Stimulated activated CD4-positive, alpha-beta T cell treated with anti-CD3 and anti-CD28 coated beads, Interleukin-15, amount 100 ng/mL, for 24 hours (primary cell): Measurements from ENCODE around the gene METTL9.
"Not testable (repeated sequence)": the region's sequence is repeated elsewhere in the genome, so short reads cannot be mapped to it uniquely, and the experiment has no call there.

Experiments used
- DNase-seq: peaks from one replicate; pipeline ENCODE4 v3.0.0-alpha.2; 2020

METTL9 gene

DNA sequence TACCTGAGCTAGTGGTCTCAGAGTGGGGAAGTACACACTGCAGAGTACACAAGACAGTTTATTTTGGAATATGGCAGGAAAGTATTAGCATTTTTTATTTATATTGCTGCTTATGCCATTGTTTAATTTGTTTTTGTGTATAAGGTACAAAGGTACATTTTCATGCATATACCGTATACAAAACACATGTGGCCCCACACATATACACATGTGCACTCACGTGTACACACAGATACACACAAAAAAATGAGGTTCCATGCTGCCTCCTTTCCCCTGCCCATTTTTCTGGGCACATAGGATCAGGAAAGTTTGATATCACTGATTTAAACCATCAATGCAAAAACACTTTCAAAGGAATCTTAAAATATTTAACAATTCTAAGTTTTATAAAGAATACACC, 40.1 kb downstream of the METTL9 start:
- no peak for DNase-seq

DNA sequence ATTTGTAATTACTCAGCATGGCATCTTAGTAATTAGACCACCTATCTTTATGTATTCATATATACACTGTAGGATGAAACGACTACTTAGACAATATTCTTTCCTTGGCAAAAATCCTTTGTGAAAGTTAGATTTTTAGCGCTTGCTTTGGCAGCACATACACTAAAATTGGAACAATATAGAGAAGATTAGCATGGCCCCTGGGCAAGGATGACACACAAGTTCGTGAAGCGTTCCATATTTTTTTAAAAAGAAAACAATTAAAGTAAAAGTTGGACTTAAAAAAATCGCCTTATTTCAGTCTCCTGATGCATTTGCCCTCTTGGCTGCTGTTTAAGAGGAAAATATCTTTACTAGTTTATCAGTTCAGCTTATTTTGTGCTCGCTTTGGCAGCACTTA, 42.5 kb downstream of the METTL9 start:
- no peak for DNase-seq

DNA sequence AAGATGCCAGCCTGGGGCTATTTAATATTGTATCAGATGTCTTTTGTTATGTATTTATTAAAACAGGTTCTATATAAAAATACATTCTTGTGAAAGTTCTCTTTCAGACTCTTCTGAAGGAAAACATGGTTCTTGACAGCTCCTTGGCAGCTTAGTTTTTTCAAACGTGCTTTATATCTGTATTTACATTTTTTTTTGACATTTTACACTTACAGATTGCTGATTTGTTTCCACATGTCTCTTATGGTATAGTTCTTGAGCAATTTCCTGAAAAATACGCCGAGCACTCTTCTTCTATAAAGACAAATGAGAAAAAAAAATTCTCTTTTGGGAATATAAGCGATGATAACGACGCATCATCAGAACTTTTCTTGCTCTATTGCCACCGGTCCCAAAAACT, 43.5 kb downstream of the METTL9 start:
- no peak for DNase-seq

DNA sequence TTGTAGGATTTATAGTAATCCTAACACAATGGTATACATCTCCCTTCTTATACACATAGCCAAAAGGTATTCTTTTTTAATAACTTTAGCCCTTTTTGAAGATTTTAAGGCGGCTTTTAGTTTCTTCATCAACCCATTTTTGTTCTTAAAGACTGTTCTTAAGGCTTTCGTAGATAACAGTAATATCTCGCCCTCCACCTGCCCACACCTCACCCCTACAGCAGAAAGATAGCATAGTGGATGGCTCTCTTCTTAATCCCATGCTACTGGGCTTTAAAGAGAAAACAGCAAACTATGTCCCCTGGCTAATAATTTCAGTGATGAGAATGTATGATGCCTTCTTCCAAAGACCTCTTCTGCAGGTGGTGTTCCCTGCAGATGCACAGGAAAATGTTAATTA, 44.4 kb downstream of the METTL9 start:
- DNase-seq = no peak

DNA sequence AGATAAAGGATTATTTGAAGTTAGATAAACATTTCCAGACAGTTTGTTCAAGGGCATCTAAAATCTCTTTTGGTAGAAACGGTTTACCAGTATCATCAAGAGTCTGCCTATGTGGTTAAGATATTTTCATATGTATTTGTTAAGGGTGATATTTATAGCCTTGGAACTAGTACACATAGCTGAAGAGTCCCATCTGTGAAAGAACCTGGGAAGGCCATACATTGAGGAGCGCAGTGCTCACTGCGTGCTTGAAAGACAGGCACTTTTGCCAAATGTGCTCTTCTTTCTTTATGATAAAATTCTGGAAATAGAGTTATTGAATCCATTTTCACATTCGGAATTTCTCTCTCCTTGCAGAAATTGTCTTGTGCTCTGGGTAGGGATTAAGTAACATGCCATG, 45.3 kb downstream of the METTL9 start:
- DNase-seq = no peak

DNA sequence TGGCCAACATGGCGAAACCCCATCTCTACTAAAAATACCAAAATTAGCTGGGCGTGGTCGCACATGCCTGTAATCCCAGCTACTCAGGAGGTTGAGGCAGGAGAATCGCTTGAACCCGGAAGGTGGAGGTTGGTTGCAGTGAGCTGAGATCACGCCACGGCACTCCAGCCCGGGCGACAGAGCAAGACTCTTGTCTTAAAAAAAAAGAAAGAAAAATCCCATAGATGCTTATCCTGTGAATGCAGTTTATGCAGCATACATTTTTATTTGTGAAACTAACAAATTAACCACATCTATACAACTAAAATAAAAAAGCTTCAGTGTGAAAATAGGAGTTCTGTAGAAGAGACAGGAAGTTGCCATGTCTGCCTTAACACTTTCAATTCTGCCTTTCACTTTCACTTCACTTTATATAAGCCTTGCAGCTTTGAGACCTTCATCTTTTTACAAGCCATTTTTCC, 45.9 kb downstream of the METTL9 start:
- DNase-seq = peak; percentile 49

DNA sequence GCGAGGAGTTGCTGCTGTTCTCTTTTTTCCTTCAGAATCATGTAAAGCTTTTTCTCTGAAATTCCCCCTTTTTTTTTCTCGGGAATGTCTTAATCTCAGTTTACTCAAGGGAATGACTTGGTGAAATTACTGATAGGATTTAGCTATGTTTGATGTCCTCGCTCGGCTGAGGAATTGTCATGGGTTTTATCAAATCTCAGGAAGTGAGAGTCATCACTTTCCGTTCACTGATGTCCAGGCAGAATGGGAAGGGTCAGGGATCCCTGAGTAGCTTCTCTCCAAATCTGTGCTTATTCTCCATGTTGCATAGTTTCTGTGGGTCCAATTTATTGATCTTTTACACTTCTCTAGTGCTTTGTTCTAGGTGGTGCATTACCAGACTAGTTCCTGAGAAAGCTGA, 46.7 kb downstream of the METTL9 start:
- DNase-seq = no peak

DNA sequence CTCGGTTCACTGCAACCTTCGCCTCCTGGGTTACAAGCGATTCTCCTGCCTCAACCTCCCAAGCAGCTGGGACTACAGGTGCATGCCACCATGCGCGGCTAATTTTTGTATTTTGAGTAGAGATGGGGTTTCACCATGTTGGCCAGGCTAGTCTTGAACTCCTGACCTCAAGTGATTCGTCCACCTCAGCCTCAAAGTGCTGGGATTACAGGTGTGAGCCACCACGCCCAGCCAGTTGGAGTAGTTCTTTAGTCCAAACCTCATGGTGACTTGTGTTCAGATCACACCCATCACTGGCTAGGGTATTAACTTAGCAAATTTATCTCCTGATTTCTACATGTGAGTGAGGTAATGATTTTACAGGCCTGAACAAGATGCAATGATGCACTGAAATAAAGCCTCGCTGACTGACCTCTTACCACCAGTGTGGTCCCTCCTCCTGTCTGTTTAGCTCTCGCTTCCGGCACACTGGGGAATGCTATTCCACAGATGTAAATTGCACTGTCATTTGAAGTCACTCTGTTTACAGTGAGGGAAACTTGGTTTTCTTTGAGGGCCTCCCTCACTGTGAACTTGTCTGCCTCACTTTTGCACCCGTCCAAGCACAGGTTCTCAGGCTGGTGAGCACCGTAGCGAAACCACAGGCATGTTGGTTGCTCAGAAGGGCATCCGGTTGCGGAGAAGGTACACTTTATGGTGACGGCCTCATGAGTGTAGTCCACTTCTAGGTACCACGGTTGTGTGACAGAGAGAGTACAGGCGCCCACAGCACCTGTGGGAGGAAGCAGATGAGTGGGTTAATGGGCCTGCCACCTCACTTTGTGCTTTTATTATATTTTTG, 47.6 kb downstream of the METTL9 start:
- peak; percentile 83 for DNase-seq

DNA sequence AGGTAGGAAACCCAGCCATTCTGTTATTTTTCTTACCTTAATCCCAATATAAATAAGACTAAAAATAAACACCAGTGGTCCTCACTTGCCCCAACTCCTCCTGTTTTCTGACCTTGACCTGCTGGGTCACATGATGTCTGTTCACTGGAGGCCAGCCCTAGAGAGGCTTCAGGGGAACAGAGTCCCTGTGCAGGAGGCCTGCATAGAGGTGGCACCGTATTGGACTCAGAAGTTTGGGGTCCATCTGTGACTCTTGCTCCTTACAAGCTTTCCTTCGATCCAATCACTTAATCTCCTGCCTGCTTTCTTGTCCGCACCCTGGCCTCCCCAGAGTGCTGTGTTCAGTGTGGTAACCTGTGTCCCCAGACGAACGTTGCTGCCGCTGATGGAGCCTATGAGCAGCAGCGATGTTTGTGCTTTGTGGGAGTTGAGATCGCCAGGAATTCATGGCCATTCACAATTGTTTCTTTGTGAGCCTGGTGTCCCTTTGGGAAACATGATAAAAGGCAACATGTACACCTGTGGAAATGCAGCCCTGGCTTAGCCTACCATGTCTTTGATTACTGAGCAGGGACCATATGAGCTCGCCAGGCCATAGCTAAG, 48.3 kb downstream of the METTL9 start:
- no peak for DNase-seq

DNA sequence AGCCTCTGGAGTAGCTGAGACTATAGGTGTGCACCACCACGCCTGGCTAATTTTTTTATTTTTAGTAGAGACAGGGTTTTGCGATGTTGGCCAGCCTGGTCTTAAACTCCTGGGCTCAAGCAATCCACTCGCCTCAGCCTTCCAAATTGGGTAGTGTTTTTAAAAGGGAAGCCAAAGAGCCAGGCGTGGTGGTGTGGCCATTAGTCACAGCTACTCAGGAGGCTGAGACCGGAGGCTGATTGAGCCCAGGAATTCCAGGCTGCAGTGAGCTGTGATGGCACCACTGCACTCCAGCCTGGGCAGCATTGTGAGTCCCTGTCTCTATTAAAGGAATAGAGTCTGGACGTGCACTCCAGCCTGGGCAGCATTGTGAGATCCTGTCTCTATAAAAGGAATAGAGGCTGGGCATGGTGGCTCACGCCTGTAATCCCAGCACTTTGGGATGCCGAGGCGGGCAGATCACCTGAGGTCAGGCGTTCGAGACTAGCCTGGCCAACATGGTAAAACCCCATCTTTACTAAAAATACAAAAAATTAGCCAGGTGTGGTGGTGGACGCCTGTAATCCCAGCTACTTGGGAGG, 50.5 kb downstream of the METTL9 start:
- DNase-seq = not testable (repeated sequence)

DNA sequence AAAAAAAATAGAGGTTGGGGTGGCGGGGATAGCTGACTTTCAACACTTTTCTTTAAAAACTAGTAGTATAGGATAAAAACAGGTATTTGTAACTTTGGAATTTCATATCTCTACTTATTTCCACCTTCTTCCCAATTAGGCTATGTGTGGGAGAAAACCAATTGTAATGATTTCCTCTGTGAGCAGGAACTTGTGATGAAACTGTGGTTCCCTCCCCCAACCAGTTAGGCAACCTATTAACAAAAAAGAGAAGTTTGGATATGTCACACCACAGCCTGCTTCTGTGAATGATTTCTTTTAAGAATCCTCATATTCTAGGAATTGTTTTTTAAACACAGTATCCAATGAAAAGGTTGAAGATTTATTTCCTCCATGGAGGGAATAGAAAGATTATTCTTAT, 51.1 kb downstream of the METTL9 start:
- no peak for DNase-seq

DNA sequence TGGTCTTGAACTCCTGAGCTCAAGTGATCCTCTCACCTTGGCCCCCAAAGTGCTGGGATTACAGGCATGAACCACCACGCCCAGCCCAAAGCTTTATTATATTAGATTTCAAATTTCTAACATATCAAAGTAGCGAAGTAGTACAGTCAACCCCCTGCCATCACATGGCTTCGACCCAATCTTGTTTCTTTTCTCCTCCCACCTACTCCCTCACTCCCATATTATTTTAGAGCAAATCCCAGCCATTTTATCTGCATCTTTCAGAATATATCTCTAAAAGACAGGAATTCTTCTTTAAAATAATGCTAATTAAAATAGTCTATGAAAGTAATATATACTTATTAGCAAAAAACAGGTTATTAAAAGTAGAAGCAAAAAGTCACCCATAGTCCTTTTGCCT, 52.1 kb downstream of the METTL9 start:
- DNase-seq = no peak

DNA sequence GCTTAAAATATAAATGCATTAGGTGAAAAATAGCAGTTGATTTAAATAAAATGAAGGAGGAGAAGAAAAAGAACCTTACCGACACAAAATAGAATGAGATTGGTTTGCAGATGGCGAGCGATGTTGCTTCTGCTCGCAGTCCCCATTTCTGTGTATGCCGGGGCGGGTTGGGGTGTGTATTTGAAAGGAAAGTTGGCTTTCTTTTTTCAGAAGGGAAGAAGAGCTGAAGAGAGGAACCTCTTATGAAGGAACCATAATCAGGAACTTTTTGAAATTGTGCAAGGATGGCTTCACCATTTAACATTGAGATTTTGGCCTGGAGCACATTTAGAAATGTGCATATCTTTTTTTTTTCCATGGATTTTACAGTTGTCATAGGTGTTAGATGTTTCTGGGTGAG, 53.1 kb downstream of the METTL9 start, which contains the start of gene IGSF6:
Gene IGSF6, minus strand, starts transcription at position 156 of the 400 bp plus-strand sequence. Its CDS starts 10 bp downstream, at position 146.
- no peak for DNase-seq

DNA sequence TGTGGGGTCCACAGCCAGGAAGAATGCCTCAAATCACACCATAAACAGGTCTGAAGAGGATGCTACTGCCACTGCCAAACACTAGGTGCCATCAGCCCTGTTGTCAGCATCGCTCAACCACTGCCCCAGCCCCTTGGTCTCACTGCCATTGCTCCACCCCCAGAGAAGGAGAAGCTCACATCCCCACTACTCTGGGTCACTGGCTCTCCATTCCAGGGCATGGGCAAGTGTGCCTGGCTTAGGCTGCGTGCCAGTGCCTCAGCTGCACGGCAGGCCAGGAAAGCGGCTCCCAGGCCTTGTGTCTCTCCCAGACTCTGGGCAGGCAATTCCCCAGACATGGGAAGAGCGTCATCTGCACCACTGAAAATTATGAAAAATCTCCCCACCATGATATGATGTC, 54.2 kb downstream of the METTL9 start:
- DNase-seq = no peak

DNA sequence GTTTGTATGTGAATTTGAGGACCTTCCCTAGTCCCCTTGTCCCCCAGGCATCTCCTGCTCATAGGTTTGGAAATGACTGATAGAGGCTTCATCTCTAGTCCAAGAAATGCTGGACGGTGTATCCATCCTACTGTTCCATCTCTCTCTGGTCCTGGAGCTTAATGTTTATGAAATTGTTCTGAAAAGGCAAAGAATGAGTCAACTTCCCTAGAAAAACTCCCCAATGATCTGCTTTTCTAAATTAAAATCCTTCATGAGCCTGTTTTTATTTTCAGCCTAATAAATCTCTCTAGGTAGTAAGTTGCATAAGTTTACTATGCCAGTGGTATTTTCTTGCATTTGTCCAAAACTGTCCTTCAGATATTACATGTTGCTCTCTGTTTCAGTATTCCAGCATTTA, 55.1 kb downstream of the METTL9 start:
- DNase-seq = no peak

DNA sequence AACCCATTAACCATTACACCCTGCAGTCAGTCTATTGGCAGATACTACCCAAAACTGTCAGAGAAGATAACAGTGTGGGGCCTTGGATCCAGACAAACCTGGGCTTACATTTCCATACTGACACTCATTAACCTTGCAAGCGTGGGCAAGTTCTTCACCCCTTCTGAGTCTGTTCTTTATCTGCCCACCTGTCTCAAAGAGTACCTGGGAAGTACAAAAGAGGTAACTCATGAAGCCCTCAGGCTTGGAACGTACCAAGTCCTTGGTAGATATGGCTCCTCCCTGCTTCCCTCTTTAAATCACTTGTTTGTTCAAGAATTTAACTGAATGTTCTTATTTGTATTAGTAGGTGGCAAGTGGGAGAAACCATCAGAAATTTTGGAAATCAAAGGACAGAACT, 55.5 kb downstream of the METTL9 start:
- no peak for DNase-seq

DNA sequence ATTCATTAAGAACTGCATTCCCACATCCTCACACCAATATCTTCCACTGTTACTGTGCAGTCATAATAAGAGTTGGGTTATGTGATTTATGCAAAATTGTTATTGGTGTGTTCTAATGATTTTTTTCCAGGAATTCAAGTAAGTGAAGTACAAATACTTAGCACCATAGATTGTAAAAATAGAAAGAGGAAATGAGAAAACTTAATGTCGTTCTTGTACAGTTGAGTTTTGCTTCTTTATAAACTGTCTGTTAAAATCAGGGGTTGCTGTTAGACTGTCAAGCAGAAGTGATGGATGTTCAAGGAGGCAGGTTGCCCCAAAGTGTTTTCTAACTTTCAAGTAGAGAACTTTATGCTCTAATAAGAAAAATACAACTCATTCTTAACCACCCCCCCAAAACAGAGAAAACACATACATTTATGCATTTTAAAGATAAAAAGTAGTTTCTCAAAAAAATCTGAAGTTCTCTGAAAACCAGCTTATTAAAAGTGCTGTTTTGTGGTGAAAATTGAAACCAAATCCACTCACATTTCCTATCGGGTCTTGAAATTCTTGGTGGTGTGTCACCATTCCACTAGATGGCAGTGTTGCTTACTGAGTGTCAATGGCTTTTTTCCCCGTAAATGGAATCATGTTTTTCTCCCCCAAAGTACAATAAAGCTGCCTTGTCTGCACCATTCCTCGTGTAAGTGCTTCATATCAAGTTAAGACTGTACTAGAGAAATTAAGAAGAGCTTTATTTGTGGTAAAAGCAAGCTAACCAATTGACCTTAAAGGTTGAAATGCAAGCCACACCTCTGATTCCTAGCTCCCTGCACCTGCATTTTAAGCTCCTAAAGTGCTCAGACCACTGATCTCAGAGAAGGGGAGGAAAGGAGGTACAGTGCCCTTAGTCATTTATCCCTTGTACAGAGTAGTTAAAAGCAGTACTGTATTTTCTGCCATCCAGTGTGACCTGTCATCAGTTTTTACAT, 57.7 kb downstream of the METTL9 start:
- peak; percentile 42 for DNase-seq

DNA sequence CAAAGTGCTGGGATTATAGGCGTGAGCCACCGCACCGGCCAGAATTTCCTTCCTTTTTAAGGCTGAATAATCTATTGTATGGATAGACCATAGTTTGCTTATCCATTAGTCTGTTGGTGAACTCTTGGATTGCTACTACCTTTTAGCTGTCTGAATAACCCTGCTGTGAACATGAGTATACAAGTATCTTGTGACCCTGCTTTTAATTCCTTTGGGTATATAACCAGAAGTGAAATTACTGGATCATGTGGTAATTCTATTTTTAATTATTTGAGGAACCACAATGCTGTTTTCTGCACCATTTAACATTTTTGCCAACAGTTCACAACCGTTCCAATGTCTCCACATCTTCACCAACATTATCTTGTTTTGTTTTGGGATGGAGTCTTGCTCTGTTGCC, 59.7 kb downstream of the METTL9 start:
- DNase-seq = no peak

DNA sequence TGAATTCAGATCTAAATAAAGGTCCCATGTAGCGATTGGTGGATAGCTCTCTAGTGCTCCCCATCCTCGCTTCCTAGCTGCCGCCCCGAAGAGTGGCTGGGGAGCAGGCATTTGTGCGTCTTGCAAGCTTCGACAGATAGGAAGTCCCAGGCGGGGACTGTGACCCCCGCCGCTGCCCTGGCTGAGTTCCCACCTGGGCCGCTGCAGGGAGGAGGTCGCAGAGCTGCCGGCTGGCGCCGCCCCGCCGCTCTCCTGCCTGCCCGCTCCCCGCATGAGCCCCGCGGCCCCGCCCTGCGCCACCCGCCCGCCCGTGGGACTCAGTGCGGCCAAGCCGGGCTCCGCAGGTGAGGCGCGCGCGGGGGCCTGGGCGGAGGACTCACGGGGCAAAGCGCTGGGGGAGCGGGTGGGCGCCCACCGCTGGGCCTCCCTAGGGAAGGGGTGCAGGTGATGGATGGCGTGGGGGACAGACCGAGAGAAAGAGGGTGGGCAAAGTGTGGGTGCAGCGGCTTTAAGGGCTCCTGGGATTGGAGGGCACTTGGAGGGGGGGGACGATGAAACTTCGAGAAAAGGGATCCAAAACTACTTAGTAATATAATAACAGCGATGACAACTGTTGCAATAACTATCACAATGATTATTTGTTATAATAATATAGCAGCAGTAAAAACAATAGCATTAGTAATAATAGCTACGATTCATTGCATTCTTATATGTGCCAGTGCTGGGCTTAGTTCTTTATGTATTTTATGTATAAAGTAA, 64.7 kb downstream of the METTL9 start, which contains the start of gene OTOA:
Gene OTOA, plus strand, starts transcription at position 80 of the 759 bp plus-strand sequence. CDS start 14,547 bp downstream, outside the sequence.
- DNase-seq = peak; percentile 40

DNA sequence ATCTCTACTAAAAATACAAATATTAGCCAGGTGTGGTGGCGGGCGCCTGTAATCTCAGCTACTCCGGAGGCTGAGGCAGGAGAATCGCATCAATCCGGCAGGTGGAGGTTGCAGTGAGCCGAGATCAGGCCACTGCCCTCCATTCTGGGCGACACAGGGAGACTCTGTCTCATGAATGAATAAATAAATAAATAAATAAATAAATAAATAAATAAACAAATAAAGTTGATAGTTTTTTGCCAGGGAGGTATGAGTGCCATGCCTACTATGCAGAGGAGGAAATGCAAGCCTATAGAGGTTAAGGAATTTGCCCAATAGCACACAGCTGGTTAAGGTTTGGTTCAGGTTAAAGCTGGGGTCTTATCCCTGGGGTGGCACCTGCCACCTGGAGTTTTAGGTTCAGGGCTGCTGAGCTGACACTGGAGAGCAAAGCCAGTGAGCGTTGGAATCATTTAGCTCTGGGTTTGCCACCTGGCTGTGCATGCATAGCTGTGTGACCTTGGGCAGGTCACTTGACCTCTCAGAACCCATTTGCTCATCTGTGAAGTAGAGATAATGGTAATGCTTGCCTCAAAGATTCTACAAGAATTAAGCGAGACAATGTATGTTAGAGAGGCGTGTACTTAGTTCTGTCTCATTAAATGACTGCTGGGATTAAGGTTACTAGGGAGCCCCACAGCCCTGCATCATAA, 65.6 kb downstream of the METTL9 start:
- no peak for DNase-seq

DNA sequence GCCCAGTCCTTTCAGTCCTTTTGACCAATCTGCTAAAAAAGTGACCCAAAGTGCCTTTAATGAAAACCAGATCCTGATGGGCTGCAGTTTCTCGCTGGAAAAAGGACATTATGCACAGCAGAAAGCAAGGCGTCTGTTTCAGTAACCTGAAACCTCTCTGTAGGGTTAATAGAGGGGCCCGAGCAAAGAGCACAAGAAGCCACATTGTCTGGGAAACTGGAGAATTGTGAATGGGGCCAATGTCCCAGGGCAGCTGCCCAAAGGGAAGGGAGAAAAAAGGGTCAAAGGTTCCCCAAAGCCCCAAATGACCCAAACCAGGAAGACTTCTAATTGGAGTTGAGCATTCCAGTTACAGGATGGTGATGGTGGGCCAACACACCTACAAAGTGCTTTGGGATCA, 67.4 kb downstream of the METTL9 start:
- no peak for DNase-seq
